ENCODE results near the gene ZSCAN1. TPM values are rescaled to one million over a fixed set of nuclear protein-coding genes. Genes with fewer than 3 reads are reported as not detected.

ZSCAN1 gene
- total and polyA plus RNA-seq, 10 of the 15 experiments (the other 5 are each of a cell fraction or from before 2014, with no cell fraction given): not detected

- ATAC-seq: no peak
- TF ChIP-seq PML (IDR thresholded peaks at IDR 0.05; ENCODE audit: low read length) (no peak), IKZF2 (IDR thresholded peaks at IDR 0.05) (no peak), RAD21 (IDR thresholded peaks at IDR 0.05; ENCODE audit: insufficient read depth, low read depth, low read length) (no peak), KDM1A (IDR thresholded peaks at IDR 0.05; ENCODE audit: borderline replicate concordance) (no peak), ZZZ3 (IDR thresholded peaks at IDR 0.05; ENCODE audit: control insufficient read depth, insufficient read length, low read depth) (no peak), ZNF207 (IDR thresholded peaks at IDR 0.05; ENCODE audit: borderline replicate concordance) (no peak), LARP7 (IDR thresholded peaks at IDR 0.05) (no peak), MXI1 (IDR thresholded peaks at IDR 0.05; ENCODE audit: low read depth, low read length) (no peak), PAX8 (IDR thresholded peaks at IDR 0.05) (no peak), CREM (IDR thresholded peaks at IDR 0.05; ENCODE audit: low read depth) (no peak), SUZ12 (IDR thresholded peaks at IDR 0.05; ENCODE audit: unreplicated experiment) (no peak)
- TF ChIP-seq, protein P1, sequence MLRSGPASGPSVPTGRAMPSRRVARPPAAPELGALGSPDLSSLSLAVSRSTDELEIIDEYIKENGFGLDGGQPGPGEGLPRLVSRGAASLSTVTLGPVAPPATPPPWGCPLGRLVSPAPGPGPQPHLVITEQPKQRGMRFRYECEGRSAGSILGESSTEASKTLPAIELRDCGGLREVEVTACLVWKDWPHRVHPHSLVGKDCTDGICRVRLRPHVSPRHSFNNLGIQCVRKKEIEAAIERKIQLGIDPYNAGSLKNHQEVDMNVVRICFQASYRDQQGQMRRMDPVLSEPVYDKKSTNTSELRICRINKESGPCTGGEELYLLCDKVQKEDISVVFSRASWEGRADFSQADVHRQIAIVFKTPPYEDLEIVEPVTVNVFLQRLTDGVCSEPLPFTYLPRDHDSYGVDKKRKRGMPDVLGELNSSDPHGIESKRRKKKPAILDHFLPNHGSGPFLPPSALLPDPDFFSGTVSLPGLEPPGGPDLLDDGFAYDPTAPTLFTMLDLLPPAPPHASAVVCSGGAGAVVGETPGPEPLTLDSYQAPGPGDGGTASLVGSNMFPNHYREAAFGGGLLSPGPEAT (IDR thresholded peaks at IDR 0.05; ENCODE audit: low read depth): no peak
- TF ChIP-seq, protein P2, sequence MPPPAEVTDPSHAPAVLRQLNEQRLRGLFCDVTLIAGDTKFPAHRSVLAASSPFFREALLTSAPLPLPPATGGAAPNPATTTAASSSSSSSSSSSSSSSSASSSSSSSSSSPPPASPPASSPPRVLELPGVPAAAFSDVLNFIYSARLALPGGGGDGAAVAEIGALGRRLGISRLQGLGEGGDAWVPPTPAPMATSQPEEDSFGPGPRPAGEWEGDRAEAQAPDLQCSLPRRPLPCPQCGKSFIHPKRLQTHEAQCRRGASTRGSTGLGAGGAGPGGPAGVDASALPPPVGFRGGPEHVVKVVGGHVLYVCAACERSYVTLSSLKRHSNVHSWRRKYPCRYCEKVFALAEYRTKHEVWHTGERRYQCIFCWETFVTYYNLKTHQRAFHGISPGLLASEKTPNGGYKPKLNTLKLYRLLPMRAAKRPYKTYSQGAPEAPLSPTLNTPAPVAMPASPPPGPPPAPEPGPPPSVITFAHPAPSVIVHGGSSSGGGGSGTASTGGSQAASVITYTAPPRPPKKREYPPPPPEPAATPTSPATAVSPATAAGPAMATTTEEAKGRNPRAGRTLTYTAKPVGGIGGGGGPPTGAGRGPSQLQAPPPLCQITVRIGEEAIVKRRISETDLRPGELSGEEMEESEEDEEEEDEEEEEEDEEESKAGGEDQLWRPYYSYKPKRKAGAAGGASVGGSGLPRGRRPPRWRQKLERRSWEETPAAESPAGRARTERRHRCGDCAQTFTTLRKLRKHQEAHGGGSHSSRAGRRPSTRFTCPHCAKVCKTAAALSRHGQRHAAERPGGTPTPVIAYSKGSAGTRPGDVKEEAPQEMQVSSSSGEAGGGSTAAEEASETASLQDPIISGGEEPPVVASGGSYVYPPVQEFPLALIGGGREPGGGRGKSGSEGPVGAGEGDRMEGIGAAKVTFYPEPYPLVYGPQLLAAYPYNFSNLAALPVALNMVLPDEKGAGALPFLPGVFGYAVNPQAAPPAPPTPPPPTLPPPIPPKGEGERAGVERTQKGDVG (CRISPR knock-in tag; IDR thresholded peaks at IDR 0.05): no peak
- TF ChIP-seq, protein P3, sequence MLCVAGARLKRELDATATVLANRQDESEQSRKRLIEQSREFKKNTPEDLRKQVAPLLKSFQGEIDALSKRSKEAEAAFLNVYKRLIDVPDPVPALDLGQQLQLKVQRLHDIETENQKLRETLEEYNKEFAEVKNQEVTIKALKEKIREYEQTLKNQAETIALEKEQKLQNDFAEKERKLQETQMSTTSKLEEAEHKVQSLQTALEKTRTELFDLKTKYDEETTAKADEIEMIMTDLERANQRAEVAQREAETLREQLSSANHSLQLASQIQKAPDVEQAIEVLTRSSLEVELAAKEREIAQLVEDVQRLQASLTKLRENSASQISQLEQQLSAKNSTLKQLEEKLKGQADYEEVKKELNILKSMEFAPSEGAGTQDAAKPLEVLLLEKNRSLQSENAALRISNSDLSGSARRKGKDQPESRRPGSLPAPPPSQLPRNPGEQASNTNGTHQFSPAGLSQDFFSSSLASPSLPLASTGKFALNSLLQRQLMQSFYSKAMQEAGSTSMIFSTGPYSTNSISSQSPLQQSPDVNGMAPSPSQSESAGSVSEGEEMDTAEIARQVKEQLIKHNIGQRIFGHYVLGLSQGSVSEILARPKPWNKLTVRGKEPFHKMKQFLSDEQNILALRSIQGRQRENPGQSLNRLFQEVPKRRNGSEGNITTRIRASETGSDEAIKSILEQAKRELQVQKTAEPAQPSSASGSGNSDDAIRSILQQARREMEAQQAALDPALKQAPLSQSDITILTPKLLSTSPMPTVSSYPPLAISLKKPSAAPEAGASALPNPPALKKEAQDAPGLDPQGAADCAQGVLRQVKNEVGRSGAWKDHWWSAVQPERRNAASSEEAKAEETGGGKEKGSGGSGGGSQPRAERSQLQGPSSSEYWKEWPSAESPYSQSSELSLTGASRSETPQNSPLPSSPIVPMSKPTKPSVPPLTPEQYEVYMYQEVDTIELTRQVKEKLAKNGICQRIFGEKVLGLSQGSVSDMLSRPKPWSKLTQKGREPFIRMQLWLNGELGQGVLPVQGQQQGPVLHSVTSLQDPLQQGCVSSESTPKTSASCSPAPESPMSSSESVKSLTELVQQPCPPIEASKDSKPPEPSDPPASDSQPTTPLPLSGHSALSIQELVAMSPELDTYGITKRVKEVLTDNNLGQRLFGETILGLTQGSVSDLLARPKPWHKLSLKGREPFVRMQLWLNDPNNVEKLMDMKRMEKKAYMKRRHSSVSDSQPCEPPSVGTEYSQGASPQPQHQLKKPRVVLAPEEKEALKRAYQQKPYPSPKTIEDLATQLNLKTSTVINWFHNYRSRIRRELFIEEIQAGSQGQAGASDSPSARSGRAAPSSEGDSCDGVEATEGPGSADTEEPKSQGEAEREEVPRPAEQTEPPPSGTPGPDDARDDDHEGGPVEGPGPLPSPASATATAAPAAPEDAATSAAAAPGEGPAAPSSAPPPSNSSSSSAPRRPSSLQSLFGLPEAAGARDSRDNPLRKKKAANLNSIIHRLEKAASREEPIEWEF (IDR thresholded peaks at IDR 0.05; ENCODE audit: insufficient replicate concordance, low read depth, low read length): no peak
These were observed 33.6 kb downstream of the ZSCAN1 start for GRCh38 chr19:58067240-58067912.

More at GRCh38 chr19:58067240-58067912, 33.6 kb downstream of the ZSCAN1 start:
- Histone ChIP-seq H3K36me3 (ENCODE audit: control insufficient read depth in 2 of 2, insufficient read depth in 2 of 2, low read length in 1 of 2) (no peaks in the 10 kb centered on the region), H3K27ac (ENCODE audit: control insufficient read depth, insufficient read depth) (no peak overlapping the region), H3K27me3 (replicated peaks in 1 of 2; ENCODE audit: control insufficient read depth in 2 of 2, insufficient read depth in 2 of 2, low read length in 1 of 2) (no peaks in the 10 kb centered on the region), H3K9me3 (replicated peaks; ENCODE audit: control insufficient read depth, insufficient read depth, low read length) (peaks cover 8% of the 10 kb centered on the region; the same call in 2 of the 3 replicates), H3K4me1 (ENCODE audit: control insufficient read depth, insufficient read depth, low read length) (no peaks in the 10 kb centered on the region), H4K20me1 (ENCODE audit: control insufficient read depth, insufficient read depth) (no peaks in the 10 kb centered on the region), H3K9ac (ENCODE audit: control insufficient read depth, insufficient read depth, low read length) (no peak overlapping the region), H3K79me2 (ENCODE audit: control insufficient read depth, insufficient read depth, low read length) (no peaks in the 10 kb centered on the region), H2AFZ (ENCODE audit: control insufficient read depth, low read depth, low read length) (no peak overlapping the region), H3K4me3 (no peak overlapping the region), H3K4me2 (ENCODE audit: control insufficient read depth, insufficient read depth) (no peak overlapping the region)
- ChIA-PET RAD21 (ENCODE audit: unreplicated experiment) (no interaction called here), SMC1A (ENCODE audit: uncharacterized antibody, unreplicated experiment) (no interaction called here), POLR2A (no interaction called here), CTCF (no interaction called here)
- no peak for FAIRE-seq
- in situ Hi-C loops (cut with MboI) (no loop called here), intact Hi-C loops (cut with micrococcal nuclease; ENCODE audit: unreplicated experiment) (no loop called here)
- 45% methylated on average over 15 of the region's 15 CpGs for WGBS (ENCODE audit: insufficient coverage, insufficient replicate concordance, low lambda C conversion rate, missing lambda C conversion rate)
- no TSS peak for BruUV-seq (replicated peaks)
- no peak for DNase-seq (ENCODE audit: low read depth, low spot score)

Data from GM12878 (cell line).